Mesenchymal stem cell (in vitro differentiated cells and primary cell): ENCODE data around the gene RTL10.

Experiments used
- DNase-seq: peaks from one replicate; pipeline ENCODE4 v3.0.0-alpha.2; 2013
- H2AFZ ChIP-seq: one replicate; pipeline ENCODE4 v1.6.1; 2013; ENCODE audit warnings: low read depth, mild to moderate bottlenecking, control low read depth, inconsistent platforms, low read length, moderate library complexity
- H2AK5ac ChIP-seq: 2 replicates; pipeline ENCODE4 v1.6.1; 2013; ENCODE audit warnings: low read length, moderate library complexity, mild to moderate bottlenecking, inconsistent platforms; ENCODE audit not compliant: severe bottlenecking
- H2BK120ac ChIP-seq: one replicate; pipeline ENCODE4 v1.6.1; 2013; ENCODE audit warnings: low read depth, mild to moderate bottlenecking, inconsistent platforms, low read length, moderate library complexity
- H2BK12ac ChIP-seq, 2 experiments: one replicate each; pipeline ENCODE4 v1.6.1; 2013; ENCODE audit warnings: inconsistent platforms in 2 of 2, low read length in 2 of 2, mild to moderate bottlenecking in 2 of 2, moderate library complexity in 2 of 2, control low read depth in 1 of 2
- H2BK15ac ChIP-seq: one replicate; pipeline ENCODE4 v1.6.1; 2013; ENCODE audit warnings: mild to moderate bottlenecking, low read depth, inconsistent platforms; ENCODE audit not compliant: poor library complexity, severe bottlenecking
- H2BK5ac ChIP-seq: 2 replicates; pipeline ENCODE4 v1.6.1; 2013; ENCODE audit warnings: low read depth, mild to moderate bottlenecking, low read length, control low read depth, inconsistent platforms; ENCODE audit not compliant: poor library complexity, severe bottlenecking
- H3K14ac ChIP-seq, 2 experiments: one replicate each; pipeline ENCODE4 v1.6.1; 2013; ENCODE audit warnings: inconsistent platforms in 2 of 2, low read length in 2 of 2, control low read depth in 1 of 2, mild to moderate bottlenecking in 1 of 2, moderate library complexity in 1 of 2
- H3K18ac ChIP-seq, 2 experiments: one replicate each; pipeline ENCODE4 v1.6.1; 2013; ENCODE audit warnings: inconsistent platforms in 2 of 2, low read length in 2 of 2, control low read depth in 1 of 2, low read depth in 1 of 2, mild to moderate bottlenecking in 1 of 2
- H3K23ac ChIP-seq, 2 experiments: one replicate each; pipeline ENCODE4 v1.6.1; 2013; ENCODE audit warnings: inconsistent platforms in 2 of 2, low read length in 2 of 2, mild to moderate bottlenecking in 2 of 2, moderate library complexity in 2 of 2, control low read depth in 1 of 2
- H3K27ac ChIP-seq: 2 replicates; pipeline ENCODE4 v1.5.1; 2013; ENCODE audit warnings: mild to moderate bottlenecking, moderate library complexity, low read length, control low read depth, inconsistent platforms; ENCODE audit not compliant: poor library complexity, severe bottlenecking
- H3K27me3 ChIP-seq, 2 experiments: 2 replicates each; pipeline versions ENCODE4 v1.6.1 to v1.7.0; 2013; ENCODE audit warnings: low read length in 2 of 2, mild to moderate bottlenecking in 2 of 2, moderate library complexity in 2 of 2, control low read depth in 1 of 2, inconsistent platforms in 1 of 2; ENCODE audit not compliant: control insufficient read depth in 1 of 2, insufficient read depth in 1 of 2
- H3K36me3 ChIP-seq, 2 experiments: 2 replicates each; pipeline versions ENCODE4 v1.6.1 to v1.7.0; 2013; ENCODE audit warnings: low read length in 2 of 2, control low read depth in 1 of 2, inconsistent platforms in 1 of 2, low read depth in 1 of 2, mild to moderate bottlenecking in 1 of 2; ENCODE audit not compliant: insufficient read depth in 2 of 2, control insufficient read depth in 1 of 2
- H3K4ac ChIP-seq, 2 experiments: one replicate each; pipeline ENCODE4 v1.6.1; 2013; ENCODE audit warnings: inconsistent platforms in 2 of 2, low read length in 2 of 2, mild to moderate bottlenecking in 2 of 2, moderate library complexity in 2 of 2, control low read depth in 1 of 2, low read depth in 1 of 2
- H3K4me1 ChIP-seq: 2 replicates; pipeline ENCODE4 v1.6.1; 2013; ENCODE audit warnings: low read depth, low read length, control low read depth; ENCODE audit not compliant: control insufficient read depth, insufficient read depth
- H3K4me2 ChIP-seq: 2 replicates; pipeline ENCODE4 v1.6.1; 2013; ENCODE audit warnings: low read length, mild to moderate bottlenecking, inconsistent platforms; ENCODE audit not compliant: poor library complexity, severe bottlenecking
- H3K4me3 ChIP-seq, 2 experiments: 2 replicates each; pipeline versions ENCODE4 v1.5.1 to v1.7.0; 2013; ENCODE audit warnings: low read length in 2 of 2, mild to moderate bottlenecking in 2 of 2, control low read depth in 1 of 2, low read depth in 1 of 2; ENCODE audit not compliant: insufficient read depth in 1 of 2
- H3K79me1 ChIP-seq: replicated peaks from 2 replicates; pipeline ENCODE4 v1.6.1; 2013; ENCODE audit warnings: mild to moderate bottlenecking, control low read depth, low read length, inconsistent platforms; ENCODE audit not compliant: poor library complexity, severe bottlenecking
- H3K9ac ChIP-seq: 2 replicates; pipeline ENCODE4 v1.7.0; 2013; ENCODE audit warnings: mild to moderate bottlenecking, low read length, moderate library complexity
- H3K9me3 ChIP-seq: 2 replicates; pipeline ENCODE4 v1.7.0; 2013; ENCODE audit warnings: mild to moderate bottlenecking, low read length; ENCODE audit not compliant: control insufficient read depth
- H4K8ac ChIP-seq: one replicate; pipeline ENCODE4 v1.6.1; 2013; ENCODE audit warnings: inconsistent platforms, mild to moderate bottlenecking, low read length, moderate library complexity
- H4K91ac ChIP-seq: one replicate; pipeline ENCODE4 v1.6.1; 2013; ENCODE audit warnings: mild to moderate bottlenecking, low read length, inconsistent platforms
- WGBS: methylation state at CpG from one replicate; pipeline ENCODE4 v1.1.7; 2013; ENCODE audit warnings: mixed read lengths; 5-methylcytosine and 5-hydroxymethylcytosine counted together

Gene RTL10

DNA sequence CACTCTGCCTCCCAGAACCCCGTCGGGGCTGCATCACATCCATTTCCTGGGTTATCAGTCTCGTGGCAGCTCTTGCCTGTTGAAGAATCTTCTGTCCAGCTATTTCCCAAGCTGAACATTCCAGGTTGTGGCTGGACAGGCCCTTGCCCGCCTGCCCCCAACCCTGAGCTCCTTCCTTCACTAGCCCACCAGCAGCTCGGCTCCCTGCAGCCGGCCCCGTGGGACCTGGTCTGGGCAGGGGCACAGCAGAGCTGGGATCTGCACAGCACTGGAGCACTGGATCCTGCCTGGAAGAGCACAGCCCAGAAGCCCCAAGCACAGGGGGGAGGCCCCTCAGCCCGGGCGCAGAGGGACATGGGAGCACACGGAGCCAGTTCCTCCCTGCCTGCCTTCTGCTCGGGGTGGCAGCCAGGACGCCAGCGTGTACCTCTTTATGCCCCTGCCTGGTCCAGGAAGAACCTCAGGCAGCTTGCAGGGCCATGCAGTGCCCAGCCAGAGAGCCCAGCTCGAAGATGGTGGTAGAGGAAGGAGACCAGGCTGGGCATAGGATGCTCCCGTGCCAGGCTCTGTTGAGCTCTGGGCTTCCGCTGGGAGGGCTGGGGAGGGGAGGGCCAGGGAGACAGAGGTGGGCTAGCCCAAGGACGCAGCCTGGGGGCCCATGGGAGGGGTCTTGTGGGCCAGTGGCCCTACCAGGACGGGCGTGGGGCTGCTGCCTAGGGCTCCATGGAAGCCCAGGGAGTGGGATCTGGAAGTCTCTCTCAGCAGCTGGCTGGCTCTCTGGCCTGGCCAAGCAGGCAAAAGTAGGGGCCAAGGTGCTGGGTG lies 16.6 kb upstream of the RTL10 start:
- WGBS = 90% methylated on average over 19 of the region's 19 CpGs
- peaks cover 7% of the 10 kb centered on the region for H3K79me1 ChIP-seq
- peak overlapping the region in 1 of 2 experiments; percentile 23 for H3K23ac ChIP-seq
- H3K36me3 ChIP-seq = peaks cover 0 to 30% of the 10 kb centered on the region in 2 experiments
- H3K4me3 ChIP-seq = no peak overlapping the region
- H4K91ac ChIP-seq = peak overlapping the region; percentile 18
- H2BK15ac ChIP-seq = peak overlapping the region; percentile 41
- no peak overlapping the region for H2BK120ac ChIP-seq
- H2AK5ac ChIP-seq = no peak overlapping the region
- no peak overlapping the region for H3K9ac ChIP-seq
- no peak overlapping the region for H3K14ac ChIP-seq
- H3K4me2 ChIP-seq = no peak overlapping the region
- H2BK5ac ChIP-seq = no peak overlapping the region
- peak overlapping the region in 1 of 2 experiments; percentile 15 for H2BK12ac ChIP-seq
- no peaks in the 10 kb centered on the region for H3K27me3 ChIP-seq
- no peak overlapping the region for H2AFZ ChIP-seq
- peaks cover 24% of the 10 kb centered on the region for H3K4me1 ChIP-seq
- H3K18ac ChIP-seq = no peak overlapping the region
- no peak for DNase-seq
- no peak overlapping the region for H3K27ac ChIP-seq
- H3K9me3 ChIP-seq = no peaks in the 10 kb centered on the region
- H4K8ac ChIP-seq = no peak overlapping the region
- H3K4ac ChIP-seq = no peak overlapping the region

DNA sequence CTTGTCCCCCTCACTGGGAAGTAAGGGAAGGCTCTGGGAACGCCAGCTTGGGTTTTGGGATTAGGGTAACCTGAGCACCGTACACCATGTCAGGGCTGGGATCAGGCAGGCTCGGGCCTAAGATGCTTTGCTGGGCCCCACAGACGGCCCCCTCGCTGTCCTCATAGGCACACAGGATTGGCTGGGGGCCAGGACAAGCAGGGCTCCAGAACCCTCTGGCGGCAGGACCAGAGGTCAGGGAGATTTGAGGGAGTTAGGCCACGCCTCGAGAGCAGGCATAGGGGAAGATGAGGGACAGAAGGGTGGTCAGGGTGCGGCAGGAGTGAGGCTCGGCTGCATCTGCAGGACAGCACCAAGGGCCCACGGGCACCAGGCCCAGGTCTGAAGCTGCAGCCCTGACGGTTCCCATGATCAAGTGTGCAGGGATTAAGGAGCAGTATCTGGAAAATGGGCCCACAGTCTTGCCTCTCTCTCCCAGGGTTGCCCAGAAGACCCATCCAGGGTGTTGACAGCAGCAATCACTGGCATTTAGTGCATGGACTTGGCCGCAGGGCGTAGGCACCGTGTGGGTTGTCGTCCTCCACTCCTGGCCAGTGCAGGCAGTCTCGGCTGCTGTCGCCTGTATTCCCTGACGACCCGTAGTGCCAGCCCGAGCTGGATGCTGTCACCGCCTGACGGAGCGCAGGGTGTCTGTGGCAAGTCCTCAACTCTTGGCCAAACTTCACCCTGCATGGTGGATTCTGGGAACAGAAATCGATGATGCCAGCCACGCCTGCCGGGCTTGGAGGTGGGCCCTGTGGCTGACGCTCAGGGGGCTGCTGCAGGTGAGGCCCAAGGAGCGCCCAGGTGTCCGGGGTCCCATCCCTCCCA lies 15.7 kb upstream of the RTL10 start:
- Histone ChIP-seq H3K23ac (peak overlapping the region in 1 of 2 experiments; percentile 15), H3K9ac (no peak overlapping the region), H3K79me1 (peaks cover 6% of the 10 kb centered on the region), H2AFZ (no peak overlapping the region), H2BK12ac (no peak overlapping the region), H2BK120ac (no peak overlapping the region), H3K4me3 (no peak overlapping the region), H3K27ac (no peak overlapping the region), H3K4ac (no peak overlapping the region), H3K14ac (peak overlapping the region in 1 of 2 experiments; percentile 68), H3K27me3 (no peaks in the 10 kb centered on the region), H4K8ac (no peak overlapping the region), H3K4me1 (peaks cover 17% of the 10 kb centered on the region), H2AK5ac (no peak overlapping the region), H4K91ac (peak overlapping the region; percentile 34), H2BK5ac (no peak overlapping the region), H2BK15ac (no peak overlapping the region), H3K4me2 (no peak overlapping the region), H3K36me3 (peaks cover 0 to 30% of the 10 kb centered on the region in 2 experiments), H3K9me3 (no peaks in the 10 kb centered on the region), H3K18ac (no peak overlapping the region)
- WGBS = 94% methylated on average over 30 of the region's 30 CpGs
- DNase-seq = no peak

DNA sequence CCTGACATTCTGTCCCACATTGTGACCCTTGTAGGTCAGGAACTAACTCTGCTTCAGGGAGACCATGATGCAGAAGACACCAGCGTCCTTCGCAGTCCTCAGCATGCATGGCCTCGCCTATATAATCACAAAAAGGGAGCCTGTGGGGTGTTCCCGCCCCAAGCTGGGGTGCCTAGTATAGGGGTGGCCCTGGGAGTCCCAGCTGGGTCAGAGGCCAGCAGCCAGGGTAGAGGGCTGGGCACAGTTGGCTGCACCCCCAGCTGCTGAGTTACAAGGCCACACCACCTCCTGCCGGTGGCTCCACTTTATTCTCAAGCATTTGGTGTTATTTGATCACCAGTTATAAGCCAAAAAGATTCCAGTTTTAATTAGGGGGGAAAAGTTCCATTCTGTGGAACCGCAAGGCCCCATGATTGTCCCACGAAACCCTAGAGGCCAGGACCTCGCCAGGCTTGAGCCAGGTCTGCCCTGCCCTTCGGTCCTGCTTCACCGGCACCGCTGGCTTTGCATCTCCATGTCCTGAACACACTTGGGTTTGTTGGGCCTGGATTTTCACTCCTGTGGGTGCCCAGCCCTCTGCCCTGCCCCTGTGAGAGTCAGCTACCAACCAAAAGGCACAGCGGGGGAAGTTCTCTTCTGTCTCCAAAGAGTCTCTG lies 15.0 kb upstream of the RTL10 start:
- H2BK15ac ChIP-seq = no peak overlapping the region
- no peaks in the 10 kb centered on the region for H3K27me3 ChIP-seq
- peaks cover 6% of the 10 kb centered on the region for H3K79me1 ChIP-seq
- no peak overlapping the region for H2BK5ac ChIP-seq
- no peak overlapping the region for H3K18ac ChIP-seq
- H3K23ac ChIP-seq = no peak overlapping the region
- H3K9ac ChIP-seq = no peak overlapping the region
- H2AFZ ChIP-seq = no peak overlapping the region
- H3K14ac ChIP-seq = no peak overlapping the region
- H3K9me3 ChIP-seq = no peaks in the 10 kb centered on the region
- WGBS = 96% methylated on average over 11 of the region's 12 CpGs
- no peak overlapping the region for H4K8ac ChIP-seq
- no peak overlapping the region for H2BK12ac ChIP-seq
- H2AK5ac ChIP-seq = no peak overlapping the region
- H3K4me2 ChIP-seq = no peak overlapping the region
- H3K4me1 ChIP-seq = peaks cover 9% of the 10 kb centered on the region
- H3K4me3 ChIP-seq = no peak overlapping the region
- H4K91ac ChIP-seq = no peak overlapping the region
- no peak overlapping the region for H3K27ac ChIP-seq
- no peak for DNase-seq
- peaks cover 0 to 24% of the 10 kb centered on the region in 2 experiments for H3K36me3 ChIP-seq
- no peak overlapping the region for H2BK120ac ChIP-seq
- no peak overlapping the region for H3K4ac ChIP-seq
